ENCODE measurements around the gene PPP1R2B. TPM values are rescaled to one million over a fixed set of nuclear protein-coding genes. Genes with fewer than 3 reads are reported as not detected.
"Not testable (repeated sequence)": the region's sequence is repeated elsewhere in the genome, so short reads cannot be mapped to it uniquely, and the experiment has no call there.

Gene PPP1R2B
- polyA plus RNA-seq, 2 of the 4 experiments (the other 2 are of a cell fraction) = not detected

DNA sequence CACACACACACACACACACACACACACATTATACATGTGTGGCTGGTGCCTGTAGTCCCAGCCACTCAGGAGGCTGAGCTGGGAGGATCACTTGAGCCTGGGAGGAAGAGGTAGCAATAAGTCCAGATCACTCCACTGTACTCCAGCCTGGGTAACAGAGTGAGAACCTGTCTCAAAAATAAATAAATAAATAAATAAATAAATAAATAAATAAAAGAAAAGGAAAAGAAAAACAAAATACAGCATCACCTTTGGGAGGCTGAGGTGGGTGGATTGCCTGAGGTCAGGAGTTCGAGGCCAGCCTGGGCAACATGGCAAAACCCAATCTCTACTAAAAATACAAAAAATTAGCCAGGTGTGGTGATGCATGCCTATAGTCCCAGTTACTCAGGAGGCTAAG is 1.6 kb upstream of the PPP1R2B start:
- WGBS (ENCODE audit: missing lambda C conversion rate) = 19% methylated on average over 1 of the region's 1 CpG
- CTCF ChIA-PET = interaction anchor here (1.2 to 1.4 kb wide), 2 partner anchors 19 to 1709 kb away, joined by 3 read pairs; no protein-coding TSS in a partner anchor
- POLR2A ChIA-PET = not testable (repeated sequence)

GRCh38 chr5:156851880-156852279 is 1.8 kb downstream of the PPP1R2B start:
- Histone ChIP-seq H3K27ac (no peak overlapping the region), H3K9me3 (peaks cover 12% of the 10 kb centered on the region; the same call in 1 of the 3 replicates), H3K4me2 (no peak overlapping the region), H3K4me1 (no peaks in the 10 kb centered on the region), H3K4me3 (no peak overlapping the region)
- TF ChIP-seq MAX (IDR thresholded peaks at IDR 0.05) (no peak), POLR2AphosphoS2 (conservative IDR thresholded peaks at IDR 0.05; ENCODE audit: low read length) (no peak), RNF2 (IDR thresholded peaks at IDR 0.05; ENCODE audit: borderline replicate concordance, low read depth) (0 out of 2 replicates have a peak, but pooled peaks have one; percentile 38), MAFK (IDR thresholded peaks at IDR 0.05; ENCODE audit: partially characterized antibody) (no peak), REST (IDR thresholded peaks at IDR 0.05) (no peak)
- 28% methylated on average over 3 of the region's 3 CpGs for WGBS (ENCODE audit: missing lambda C conversion rate)
- FAIRE-seq (no peak), DNase-seq (ENCODE audit: low read depth in 1 of 2, low spot score in 1 of 2) (no peak), ATAC-seq (no peak)
- CTCF ChIA-PET = no interaction called here
- POLR2A ChIA-PET = no interaction called here

More for the DNA sequence above, 1.6 kb upstream of the PPP1R2B start:
- FAIRE-seq; H3K4me2 ChIP-seq; H3K27ac ChIP-seq; H3K4me3 ChIP-seq; H3K9me3 ChIP-seq; ATAC-seq; DNase-seq (ENCODE audit: low read depth in 1 of 2, low spot score in 1 of 2); H3K4me1 ChIP-seq: not testable (repeated sequence)
- peak; percentile 73 for TF ChIP-seq ZC3H11A (IDR thresholded peaks at IDR 0.05)

DNA sequence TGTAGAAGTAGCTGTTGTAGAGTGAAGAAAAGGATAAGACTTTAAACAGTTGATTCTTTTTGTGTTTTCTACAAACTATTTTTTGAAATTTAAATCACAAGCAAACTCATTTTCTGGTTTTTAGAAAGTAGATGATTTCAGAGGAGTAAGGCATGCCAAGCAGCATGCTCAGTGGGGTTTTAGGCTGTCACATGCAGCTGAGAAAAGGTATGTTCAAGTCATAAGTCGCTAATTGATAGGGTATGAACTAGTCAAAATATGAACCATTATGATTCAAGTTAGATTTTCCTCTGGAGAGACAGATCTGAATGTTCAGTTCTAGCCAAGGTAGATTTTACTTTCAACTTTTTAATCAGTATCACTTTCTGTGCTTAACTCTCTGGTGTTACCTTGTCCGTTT is 3.0 kb downstream of the PPP1R2B start:
- DNase-seq (ENCODE audit: low read depth in 1 of 2, low spot score in 1 of 2); H3K4me3 ChIP-seq; POLR2A ChIA-PET; CTCF ChIA-PET; H3K4me1 ChIP-seq; H3K4me2 ChIP-seq; ATAC-seq; H3K27ac ChIP-seq: not testable (repeated sequence)
- peak; percentile 32 for FAIRE-seq
- WGBS (ENCODE audit: missing lambda C conversion rate) = 11% methylated on average over 2 of the region's 2 CpGs
- H3K9me3 ChIP-seq = peaks cover 12% of the 10 kb centered on the region; the same call in 1 of the 3 replicates

- no peaks in the 10 kb centered on the region for H3K9me3 ChIP-seq
- ChIA-PET CTCF (interaction anchor here (0.6 kb wide), 3 partner anchors 83 to 267 kb away, joined by 3 read pairs; no protein-coding TSS in a partner anchor), POLR2A (no interaction called here)
- DNase-seq (ENCODE audit: low read depth in 1 of 2, low spot score in 1 of 2) (no peak), ATAC-seq (no peak), FAIRE-seq (no peak)
- H3K27ac ChIP-seq = no peak overlapping the region
- TF ChIP-seq HOXB13 (CRISPR knock-in tag; IDR thresholded peaks at IDR 0.05; ENCODE audit: low read depth) (no peak), BCL3 (IDR thresholded peaks at IDR 0.05) (no peak), REST (IDR thresholded peaks at IDR 0.05) (no peak), RNF2 (IDR thresholded peaks at IDR 0.05; ENCODE audit: borderline replicate concordance, low read depth) (no peak), SMC3 (IDR thresholded peaks at IDR 0.05) (no peak), ZSCAN20 (CRISPR knock-in tag; IDR thresholded peaks at IDR 0.05) (no peak), JUN (IDR thresholded peaks at IDR 0.05) (no peak), CHD4 (IDR thresholded peaks at IDR 0.05; ENCODE audit: borderline replicate concordance) (no peak), FOSB (CRISPR knock-in tag; IDR thresholded peaks at IDR 0.05) (no peak), TP53 (CRISPR knock-in tag; IDR thresholded peaks at IDR 0.05) (no peak), NR3C1 (IDR thresholded peaks at IDR 0.05) (no peak), BHLHE40 (IDR thresholded peaks at IDR 0.05; ENCODE audit: low read depth, low read length) (no peak), PBX3 (IDR thresholded peaks at IDR 0.05) (no peak), CBX8 (IDR thresholded peaks at IDR 0.05) (no peak), MYC (IDR thresholded peaks at IDR 0.05; ENCODE audit: borderline replicate concordance, low read length) (no peak)
- H3K4me1 ChIP-seq = no peaks in the 10 kb centered on the region
- no peak overlapping the region for H3K4me2 ChIP-seq
- no peak overlapping the region for H3K4me3 ChIP-seq
Observed at GRCh38 chr5:156865427-156865826, 15.3 kb downstream of the PPP1R2B start.

All from A549 (cell line).